NCI-H1105 (cell line): ENCODE measurements around the gene CISD2.
"Not testable (repeated sequence)": the region's sequence is repeated elsewhere in the genome, so short reads cannot be mapped to it uniquely, and the experiment has no call there.

ENCODE experiments used
- DNase-seq: peaks from one replicate; lab custom pipeline; 2025; lab: John Stamatoyannopoulos, UW

CISD2 gene

DNA sequence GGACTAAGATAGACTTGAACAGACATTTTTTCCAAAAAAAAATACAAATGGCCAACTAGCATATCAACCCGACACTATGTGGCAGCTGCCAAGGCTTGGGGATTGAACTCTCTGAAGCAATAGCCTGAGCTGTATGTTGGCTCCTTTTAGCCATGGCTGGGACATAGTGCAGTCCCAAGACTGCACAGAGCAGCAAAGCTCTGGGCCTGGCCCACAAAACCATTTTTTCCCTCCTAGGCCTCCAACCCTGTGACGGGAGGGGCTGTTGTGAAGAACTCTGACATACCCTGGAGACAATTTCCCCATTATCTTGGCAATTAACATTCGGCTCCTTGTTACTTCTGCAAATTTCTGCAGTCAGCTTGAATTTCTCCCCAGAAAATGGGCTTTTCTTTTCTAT, 50.1 kb downstream of the CISD2 start:
- DNase-seq, result no peak

DNA sequence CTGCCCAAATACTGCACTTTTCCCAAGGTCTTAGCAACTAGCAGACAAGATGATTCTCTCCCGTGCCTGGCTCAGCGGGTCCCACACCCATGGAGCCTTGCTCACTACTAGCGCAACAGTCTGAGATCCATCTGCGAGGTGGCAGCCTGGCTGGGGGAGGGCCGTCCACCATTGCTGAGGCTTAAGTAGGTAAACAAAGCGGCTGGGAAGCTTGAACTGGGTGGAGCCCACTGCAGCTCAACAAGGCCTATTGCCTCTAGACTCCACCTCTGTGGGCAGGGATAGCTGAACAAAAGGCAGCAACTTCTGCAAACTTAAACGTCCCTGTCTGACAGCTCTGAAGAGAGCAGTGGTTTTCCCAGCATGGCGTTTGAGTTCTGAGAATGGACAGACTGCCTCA, 50.9 kb downstream of the CISD2 start:
- not testable (repeated sequence) for DNase-seq

- DNase-seq, result no peak
Observed at GRCh38 chr4:102935716-102936115, 66.9 kb downstream of the CISD2 start.

DNA sequence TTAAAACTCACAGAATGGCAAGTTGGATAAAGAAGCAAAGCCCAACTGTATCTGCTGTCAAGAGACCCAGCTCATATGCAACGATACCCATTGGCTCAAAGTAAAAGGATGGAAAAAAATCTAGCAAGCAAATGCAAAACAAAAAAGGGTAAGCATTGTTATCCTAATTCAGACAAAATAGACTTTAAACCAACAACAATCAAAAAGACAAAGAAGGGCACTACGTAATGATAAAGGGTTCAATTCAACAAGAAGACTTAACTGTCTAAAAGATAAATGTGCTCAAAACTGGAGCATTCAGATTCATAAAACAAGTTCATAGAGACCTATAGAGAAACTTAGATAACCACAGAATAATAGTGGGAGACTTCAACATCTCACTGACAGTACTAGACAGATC, 69.3 kb downstream of the CISD2 start:
- not testable (repeated sequence) for DNase-seq
